HG03469 (cell line): ENCODE results near the gene SUPT3H.
A peak's percentile ranks its signal among the peaks of the same experiment; 100 is the strongest.
"Not testable (repeated sequence)": the region's sequence is repeated elsewhere in the genome, so short reads cannot be mapped to it uniquely, and the experiment has no call there.

ENCODE experiments used
- ATAC-seq: cut with Tn5 transposase; IDR thresholded peaks from one replicate; pipeline ENCODE4 v1.9.1; 2021; ENCODE audit warnings: mild to moderate bottlenecking, moderate library complexity, moderate number of reproducible peaks; ENCODE audit not compliant: unreplicated experiment

The SUPT3H gene

DNA sequence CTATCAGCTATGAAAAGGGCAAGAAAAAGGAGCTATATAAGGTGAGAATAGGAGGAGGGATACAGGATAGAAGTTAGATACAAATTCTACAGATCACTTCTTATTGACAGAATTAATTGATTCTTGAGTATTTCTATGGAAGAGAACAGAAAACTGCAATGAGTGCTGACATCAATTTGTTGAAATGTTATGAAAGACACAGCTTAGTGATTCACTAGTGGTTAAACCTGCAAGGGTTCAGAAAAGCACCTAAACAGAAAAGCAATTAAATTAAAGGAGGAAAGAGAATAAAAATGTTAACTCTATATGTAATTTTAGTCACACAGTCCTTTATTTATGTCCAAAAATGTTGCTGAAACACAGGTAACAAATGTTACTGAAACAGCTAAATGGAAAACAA lies 304.0 kb downstream of the SUPT3H start:
- no peak for ATAC-seq

- ATAC-seq: no peak
Measured at GRCh38 chr6:45072673-45073072, 305.1 kb downstream of the SUPT3H start.

GRCh38 chr6:45072016-45072415 lies 305.7 kb downstream of the SUPT3H start:
- ATAC-seq: no peak

GRCh38 chr6:45069091-45069490 lies 308.6 kb downstream of the SUPT3H start:
- no peak for ATAC-seq

GRCh38 chr6:45067446-45067845 lies 310.3 kb downstream of the SUPT3H start:
- ATAC-seq: not testable (repeated sequence)

GRCh38 chr6:45062659-45063058 lies 315.1 kb downstream of the SUPT3H start:
- ATAC-seq: not testable (repeated sequence)

- no peak for ATAC-seq
Measured at GRCh38 chr6:45057711-45058110, 320.0 kb downstream of the SUPT3H start.

DNA sequence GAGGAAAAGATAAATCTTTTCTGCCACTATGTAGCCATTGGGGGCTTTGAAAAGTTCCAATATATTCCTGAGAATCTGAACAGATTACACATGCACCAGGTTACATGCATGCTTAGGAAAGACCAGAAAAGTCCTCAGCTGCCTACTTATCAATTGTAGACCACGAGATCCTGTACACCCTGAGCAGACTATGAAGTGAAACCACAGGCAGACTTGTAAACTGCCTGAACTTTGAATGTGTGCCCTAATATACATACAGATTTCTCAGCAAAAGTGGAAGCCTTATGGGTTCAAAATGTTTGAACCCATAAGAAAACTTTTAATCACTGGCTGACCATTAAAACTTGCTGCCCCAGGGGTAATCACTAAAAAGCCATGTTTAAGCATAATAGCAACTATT lies 323.1 kb downstream of the SUPT3H start:
- ATAC-seq: no peak

DNA sequence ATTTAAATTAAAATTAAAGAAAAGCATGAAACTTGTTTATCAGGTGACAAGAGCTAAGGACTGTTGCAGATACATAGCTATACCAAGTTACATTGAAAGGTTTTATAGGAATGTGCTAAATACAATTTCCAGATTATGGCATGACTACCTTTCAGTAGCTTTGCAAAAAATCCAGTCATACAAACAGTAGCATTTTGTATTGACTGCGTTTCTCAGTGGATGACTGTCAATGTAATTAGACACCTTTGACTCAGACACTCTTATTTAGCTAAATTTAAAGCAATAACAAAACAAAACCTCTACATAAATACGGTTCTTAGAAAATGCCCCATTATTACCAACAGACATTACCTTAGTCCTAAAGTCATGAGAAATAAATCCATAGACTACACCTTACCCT lies 325.4 kb downstream of the SUPT3H start:
- ATAC-seq: no peak

GRCh38 chr6:45049188-45049843 lies 328.4 kb downstream of the SUPT3H start:
- peak; percentile 48 for ATAC-seq

DNA sequence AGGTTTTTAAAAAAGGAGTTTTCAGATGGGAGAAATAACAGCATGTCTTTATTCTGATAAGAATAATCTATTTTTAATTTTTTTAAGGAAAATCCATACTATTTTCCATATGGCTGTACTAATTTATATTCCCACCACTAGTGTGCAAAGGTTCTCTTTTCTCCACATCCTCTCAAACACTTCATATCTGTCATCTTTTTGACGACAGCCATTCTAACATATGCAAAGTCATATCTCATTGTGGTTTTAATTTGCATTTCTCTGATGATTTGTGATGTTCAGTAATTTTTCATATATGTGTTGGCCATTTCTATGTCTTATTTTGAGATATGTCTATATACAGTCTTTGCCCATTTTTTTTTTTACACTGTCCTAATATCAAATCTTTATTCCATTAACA lies 330.2 kb downstream of the SUPT3H start:
- no peak for ATAC-seq

DNA sequence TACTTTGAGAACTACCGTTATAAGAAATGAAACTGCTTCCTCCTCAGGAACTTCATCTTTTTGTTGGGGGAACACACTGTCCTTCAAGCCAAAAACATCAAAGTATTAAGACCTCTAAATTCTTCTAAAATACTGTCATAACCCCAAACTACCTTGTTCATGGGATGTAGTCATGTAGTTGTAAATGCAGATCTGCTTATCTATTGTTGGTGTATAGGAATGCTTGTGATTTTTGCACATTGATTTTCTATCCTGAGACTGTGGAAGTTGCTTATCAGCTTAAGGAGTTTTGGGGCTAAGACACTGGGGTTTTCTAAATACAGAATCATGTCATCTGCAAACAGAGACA lies 332.5 kb downstream of the SUPT3H start:
- no peak for ATAC-seq

DNA sequence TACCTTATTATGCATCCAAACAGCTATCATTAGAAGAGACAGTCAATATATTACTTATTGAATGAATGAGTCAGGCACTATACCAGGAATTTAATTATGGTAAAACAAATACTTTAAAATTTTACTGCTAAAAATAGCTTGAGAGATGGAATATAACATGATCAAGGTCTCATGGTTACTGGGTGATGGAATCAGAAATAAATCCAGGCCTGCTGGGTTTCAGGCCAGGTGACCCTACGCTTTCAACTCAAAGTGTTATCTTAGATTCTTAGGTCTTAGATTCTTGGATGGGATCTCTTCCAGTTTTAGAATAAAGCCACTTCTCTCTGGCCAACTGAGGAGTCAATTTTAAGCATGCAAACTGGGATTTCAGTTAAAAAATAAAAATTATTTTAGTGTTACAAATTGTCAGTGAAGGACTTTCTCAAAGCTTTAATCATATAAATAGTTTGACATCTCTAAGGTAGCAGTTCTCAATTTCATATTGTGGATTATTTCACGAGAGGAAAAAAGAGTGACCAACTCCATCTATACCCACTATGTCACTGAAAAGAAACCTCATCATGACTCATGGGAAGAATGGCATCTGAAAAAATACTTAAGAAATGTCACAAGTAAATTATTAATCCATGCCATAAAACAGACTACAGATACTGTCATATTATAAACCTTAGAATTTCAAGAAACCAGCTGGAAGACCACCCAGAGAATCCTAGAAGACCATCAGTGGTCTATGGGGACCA lies 333.1 kb downstream of the SUPT3H start:
- no peak for ATAC-seq

- ATAC-seq: no peak
Measured at GRCh38 chr6:45044086-45044485, 333.6 kb downstream of the SUPT3H start.

DNA sequence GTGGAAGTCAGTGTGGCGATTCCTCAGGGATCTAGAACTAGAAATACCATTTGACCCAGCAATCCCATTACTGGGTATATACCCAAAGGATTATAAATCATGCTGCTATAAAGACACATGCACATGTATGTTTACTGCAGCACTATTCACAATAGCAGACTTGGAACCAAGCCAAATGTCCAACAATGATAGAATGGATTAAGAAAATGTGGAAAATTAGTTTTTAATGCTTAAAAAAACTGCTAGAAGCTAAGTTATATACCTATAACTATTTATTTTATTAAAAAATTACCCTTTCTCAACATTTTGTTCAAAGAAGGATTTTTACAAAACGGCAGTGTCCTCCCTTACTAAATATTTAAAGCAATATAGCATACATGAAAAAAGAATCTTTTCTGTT lies 335.1 kb downstream of the SUPT3H start:
- not testable (repeated sequence) for ATAC-seq

DNA sequence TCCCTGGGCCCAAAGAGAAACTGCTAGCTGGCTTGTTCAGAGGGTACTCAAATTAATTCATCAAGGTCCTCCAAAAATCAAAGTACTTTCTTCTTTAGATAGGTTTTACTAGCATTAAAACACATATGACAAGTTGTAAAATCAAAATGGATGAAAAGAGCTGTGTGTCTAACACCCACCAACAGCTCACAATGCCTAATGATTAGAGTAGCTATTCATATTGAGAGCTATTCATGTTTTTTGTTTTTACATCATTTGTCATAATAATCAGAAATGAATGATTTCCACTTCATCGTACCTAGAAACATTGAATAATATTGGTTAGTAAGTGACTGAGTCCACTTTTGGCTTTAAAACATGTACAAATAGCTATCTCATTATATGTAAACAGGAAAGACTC lies 339.5 kb downstream of the SUPT3H start:
- no peak for ATAC-seq

GRCh38 chr6:45036103-45036502 lies 341.6 kb downstream of the SUPT3H start:
- ATAC-seq: no peak

DNA sequence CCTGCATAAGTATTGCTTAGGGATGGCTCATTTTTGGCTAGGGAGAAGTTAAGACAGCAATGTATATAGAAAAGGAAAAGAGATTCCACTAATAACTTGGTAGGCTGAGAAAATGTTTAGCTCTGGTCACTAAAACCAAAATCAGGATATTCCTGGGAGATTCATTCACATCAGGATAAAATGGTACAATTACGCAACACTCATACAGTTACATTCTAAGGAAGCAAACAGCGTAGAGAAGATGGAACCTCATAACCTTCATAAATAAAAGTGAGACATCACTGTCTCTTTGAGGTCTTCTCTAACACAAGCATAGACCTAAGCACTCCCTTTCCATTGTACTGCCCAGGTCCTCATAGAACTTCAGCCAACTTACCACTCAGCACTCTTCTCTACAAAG lies 345.3 kb downstream of the SUPT3H start:
- no peak for ATAC-seq

DNA sequence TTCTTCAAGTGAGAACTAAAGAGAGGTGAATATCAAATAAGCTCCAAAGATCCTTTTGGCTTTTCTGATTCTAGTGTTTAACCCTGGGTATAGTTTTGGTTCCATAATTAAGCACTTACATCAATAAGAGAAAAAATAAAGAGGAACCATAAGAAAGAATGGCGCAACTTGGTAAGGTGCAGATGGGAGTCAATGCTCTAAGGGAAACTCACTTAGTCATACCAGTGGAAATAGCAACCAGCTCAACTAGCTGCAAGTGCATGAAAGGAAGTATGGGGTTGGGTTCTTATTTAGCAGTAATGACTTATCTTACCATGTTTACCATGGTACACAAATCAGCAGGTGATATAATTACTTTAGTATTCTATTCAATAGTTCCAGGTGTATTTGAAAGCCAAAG lies 346.1 kb downstream of the SUPT3H start:
- ATAC-seq: no peak

GRCh38 chr6:45027126-45027525 lies 350.6 kb downstream of the SUPT3H start:
- ATAC-seq: no peak

DNA sequence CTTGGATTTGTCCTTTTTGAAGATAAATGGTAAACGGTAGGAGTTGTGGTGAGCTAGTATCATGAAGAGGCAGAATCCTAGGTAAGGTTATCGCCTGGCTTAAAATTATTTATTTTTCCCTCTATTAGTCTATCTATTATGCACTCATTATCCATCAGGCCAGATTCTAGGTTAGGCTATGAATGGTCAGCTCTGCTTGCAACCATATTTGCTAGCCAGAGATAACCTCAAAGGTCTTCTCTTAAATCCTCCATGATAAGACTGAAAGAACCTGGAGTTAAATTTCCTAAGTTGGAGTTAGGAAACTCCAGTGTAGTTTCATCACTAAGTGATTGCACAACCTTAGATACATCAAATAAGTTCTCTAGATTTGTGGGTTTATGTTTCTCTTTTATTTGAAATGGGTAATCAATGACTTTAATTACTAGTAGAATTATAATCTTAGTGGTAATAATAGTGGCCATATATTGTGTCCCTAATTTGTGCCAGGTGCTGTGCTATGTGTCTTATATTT lies 351.7 kb downstream of the SUPT3H start:
- ATAC-seq: no peak

GRCh38 chr6:45024610-45025009 lies 353.1 kb downstream of the SUPT3H start:
- no peak for ATAC-seq
